Lower leg skin (tissue), 4 donors: Measurements from ENCODE around the gene SLC6A3. TPM values are rescaled to one million over a fixed set of nuclear protein-coding genes. Genes with fewer than 3 reads are reported as not detected.

Experiments used
- DNase-seq, 2 donors: peaks; one replicate each; pipeline ENCODE4 v3.0.0-alpha.2; 2019; ENCODE audit warnings: low spot score in 2 of 2
- H3K4me3 ChIP-seq: fragments of 200-600 bp; sonication (generic); 2 replicates; pipeline ENCODE4 v1.5.1; 2017; ENCODE audit warnings: mild to moderate bottlenecking, low read depth; ENCODE audit not compliant: poor library complexity, severe bottlenecking
- POLR2A ChIP-seq, 2 donors: fragments of 450-650 bp; IDR thresholded peaks; one replicate each; pipeline ENCODE4 v1.6.1; 2016 to 2017; ENCODE audit warnings: antibody characterized with exemption in 2 of 2, mild to moderate bottlenecking in 1 of 2, moderate library complexity in 1 of 2
- WGBS, 2 donors: methylation state at CpG; one replicate each; pipeline ENCODE4 v1.1.5; 2018; 5-methylcytosine and 5-hydroxymethylcytosine counted together
- intact Hi-C: fragments of 100-400 bp; cut with DNase I; formaldehyde crosslinking; loops from one replicate; pipeline ENCODE4 v1.15.0; 2023; ENCODE audit warnings: low total_unique reads
- total RNA-seq, 4 donors: library from RNA; depleted of rRNA; stranded (reverse); fragments of >200 nt; gene quantifications; one replicate each; pipeline ENCODE4 v1.1.0, GENCODE V29; 2016
- TF ChIP-seq, protein P1 (sequence below), 3 donors: fragments of 450-650 bp; IDR thresholded peaks; one replicate each; pipeline ENCODE4 v1.5.1; 2016; ENCODE audit warnings: antibody characterized with exemption in 3 of 3, mild to moderate bottlenecking in 3 of 3, moderate library complexity in 2 of 3

Gene SLC6A3
- total RNA-seq, 4 donors from 2014 or later, result not detected

DNA sequence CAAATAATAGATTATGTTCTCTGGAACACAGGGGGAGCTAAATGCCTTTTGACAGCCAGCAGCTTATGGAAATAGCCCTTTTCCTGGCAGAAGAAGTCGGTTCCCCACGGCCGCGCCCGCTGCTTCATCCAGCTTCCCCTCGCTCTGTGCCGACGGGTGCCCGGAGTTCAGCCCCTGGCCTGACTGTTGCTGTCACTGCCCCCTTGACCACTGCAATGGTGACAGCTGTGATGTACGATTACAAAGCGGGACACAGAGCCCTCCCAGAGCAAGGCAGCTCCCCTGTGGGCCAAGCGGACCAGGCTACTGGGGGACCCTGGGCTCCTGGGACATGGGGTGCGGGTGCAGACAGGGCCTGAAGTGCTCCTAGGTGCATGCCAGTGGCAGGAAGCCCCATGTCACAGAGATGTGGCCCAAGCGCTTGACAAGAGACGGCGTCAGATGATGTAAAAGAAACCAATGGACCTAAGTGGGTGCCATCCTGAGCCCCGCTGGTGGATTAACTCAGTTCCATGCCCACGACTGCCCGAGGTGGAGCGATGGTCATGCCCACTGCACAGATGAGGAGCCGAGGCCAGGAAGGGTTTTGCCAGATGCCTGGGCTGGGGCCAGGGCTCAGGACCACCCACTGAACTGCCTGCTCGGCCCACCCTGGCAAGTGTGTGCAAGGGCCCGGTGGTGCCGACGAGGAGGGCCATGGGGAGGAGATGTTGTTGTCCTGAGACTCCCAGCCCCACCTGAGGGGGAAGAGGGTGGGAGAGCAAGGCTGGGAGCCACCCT lies 87.1 kb downstream of the SLC6A3 start:
- intact Hi-C loops, result no loop called here
- 86 to 88% methylated on average over 25 of the region's 25 CpGs for WGBS, 2 donors
- no peak overlapping the region for H3K4me3 ChIP-seq
- DNase-seq, result no peak
- no peak for TF ChIP-seq POLR2A (IDR thresholded peaks at IDR 0.05)
- TF ChIP-seq, protein P1, sequence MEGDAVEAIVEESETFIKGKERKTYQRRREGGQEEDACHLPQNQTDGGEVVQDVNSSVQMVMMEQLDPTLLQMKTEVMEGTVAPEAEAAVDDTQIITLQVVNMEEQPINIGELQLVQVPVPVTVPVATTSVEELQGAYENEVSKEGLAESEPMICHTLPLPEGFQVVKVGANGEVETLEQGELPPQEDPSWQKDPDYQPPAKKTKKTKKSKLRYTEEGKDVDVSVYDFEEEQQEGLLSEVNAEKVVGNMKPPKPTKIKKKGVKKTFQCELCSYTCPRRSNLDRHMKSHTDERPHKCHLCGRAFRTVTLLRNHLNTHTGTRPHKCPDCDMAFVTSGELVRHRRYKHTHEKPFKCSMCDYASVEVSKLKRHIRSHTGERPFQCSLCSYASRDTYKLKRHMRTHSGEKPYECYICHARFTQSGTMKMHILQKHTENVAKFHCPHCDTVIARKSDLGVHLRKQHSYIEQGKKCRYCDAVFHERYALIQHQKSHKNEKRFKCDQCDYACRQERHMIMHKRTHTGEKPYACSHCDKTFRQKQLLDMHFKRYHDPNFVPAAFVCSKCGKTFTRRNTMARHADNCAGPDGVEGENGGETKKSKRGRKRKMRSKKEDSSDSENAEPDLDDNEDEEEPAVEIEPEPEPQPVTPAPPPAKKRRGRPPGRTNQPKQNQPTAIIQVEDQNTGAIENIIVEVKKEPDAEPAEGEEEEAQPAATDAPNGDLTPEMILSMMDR (IDR thresholded peaks at IDR 0.05), result no peak

DNA sequence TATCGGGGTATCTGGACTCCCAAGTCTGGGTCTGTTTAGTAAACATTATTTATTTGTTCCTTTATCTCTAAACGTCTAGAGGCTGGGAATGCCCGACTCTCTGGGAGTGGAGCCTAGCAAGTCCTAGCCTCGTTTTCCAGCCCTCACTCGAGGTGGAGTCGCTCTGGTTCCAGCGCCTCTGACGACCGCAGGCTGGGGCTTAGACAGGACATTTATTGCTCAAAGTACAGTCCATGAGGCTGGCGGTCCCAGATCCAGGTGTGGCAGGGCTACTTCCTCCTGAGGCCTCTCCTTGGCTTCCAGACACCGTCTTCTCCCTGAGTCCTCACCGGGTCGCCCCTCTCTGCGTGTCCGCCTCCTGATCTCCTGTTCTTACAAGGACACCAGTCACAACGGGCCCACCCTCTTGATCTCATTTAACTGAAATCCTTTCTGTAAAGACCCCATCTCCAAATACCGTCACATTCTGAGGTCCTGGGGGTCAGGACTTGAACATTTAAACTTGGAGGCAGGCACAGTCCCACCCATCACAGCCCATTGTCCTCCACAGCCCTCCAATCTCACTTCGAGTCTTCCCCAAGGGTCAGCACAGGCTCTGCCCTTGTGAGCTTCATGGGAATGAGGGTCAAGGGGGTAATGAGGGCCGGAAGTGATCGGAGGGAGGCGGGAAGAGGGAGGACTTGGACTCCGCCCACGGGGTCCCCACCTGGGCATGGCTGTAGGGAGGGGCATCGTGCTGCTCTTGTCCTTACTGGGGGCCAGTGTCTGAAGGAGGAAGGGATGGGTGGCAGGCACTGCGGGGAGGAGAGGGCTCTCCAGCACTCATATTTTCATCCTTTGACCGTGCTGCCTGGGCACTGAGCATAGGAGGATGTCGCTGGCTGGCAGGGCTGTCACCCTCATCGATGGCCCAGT lies 88.1 kb downstream of the SLC6A3 start:
- intact Hi-C loops, result no loop called here
- TF ChIP-seq, protein P1 (IDR thresholded peaks at IDR 0.05), result no peak
- TF ChIP-seq POLR2A (IDR thresholded peaks at IDR 0.05), result no peak
- WGBS, 2 donors, result 65% methylated on average over 26 to 28 of the region's 28 CpGs
- no peak overlapping the region for H3K4me3 ChIP-seq
- no peak for DNase-seq

DNA sequence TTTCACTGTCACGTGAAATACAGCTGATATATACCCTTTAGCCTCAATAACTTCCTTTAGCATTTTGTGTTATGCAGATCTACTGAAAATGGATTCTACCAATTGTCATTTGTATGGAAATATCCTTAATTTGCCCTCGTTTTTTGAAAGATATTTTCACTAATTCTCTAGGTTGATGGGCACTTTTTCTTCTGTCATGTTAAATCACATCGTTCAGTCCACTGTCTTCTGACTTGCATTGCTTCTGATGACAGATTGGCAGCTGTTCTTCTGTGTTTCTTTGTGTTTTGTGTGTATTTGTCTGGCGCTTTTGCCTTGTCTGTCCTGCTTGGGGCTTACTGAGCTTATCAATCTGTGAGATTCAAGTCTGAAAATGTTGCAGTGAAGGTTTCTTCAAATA lies 90.7 kb downstream of the SLC6A3 start:
- WGBS, 2 donors, result 44 to 51% methylated on average over 4 of the region's 4 CpGs
- no peak overlapping the region for H3K4me3 ChIP-seq
- TF ChIP-seq POLR2A (IDR thresholded peaks at IDR 0.05), result no peak
- TF ChIP-seq, protein P1 (IDR thresholded peaks at IDR 0.05), result no peak
- intact Hi-C loops, result no loop called here
- DNase-seq, result no peak

DNA sequence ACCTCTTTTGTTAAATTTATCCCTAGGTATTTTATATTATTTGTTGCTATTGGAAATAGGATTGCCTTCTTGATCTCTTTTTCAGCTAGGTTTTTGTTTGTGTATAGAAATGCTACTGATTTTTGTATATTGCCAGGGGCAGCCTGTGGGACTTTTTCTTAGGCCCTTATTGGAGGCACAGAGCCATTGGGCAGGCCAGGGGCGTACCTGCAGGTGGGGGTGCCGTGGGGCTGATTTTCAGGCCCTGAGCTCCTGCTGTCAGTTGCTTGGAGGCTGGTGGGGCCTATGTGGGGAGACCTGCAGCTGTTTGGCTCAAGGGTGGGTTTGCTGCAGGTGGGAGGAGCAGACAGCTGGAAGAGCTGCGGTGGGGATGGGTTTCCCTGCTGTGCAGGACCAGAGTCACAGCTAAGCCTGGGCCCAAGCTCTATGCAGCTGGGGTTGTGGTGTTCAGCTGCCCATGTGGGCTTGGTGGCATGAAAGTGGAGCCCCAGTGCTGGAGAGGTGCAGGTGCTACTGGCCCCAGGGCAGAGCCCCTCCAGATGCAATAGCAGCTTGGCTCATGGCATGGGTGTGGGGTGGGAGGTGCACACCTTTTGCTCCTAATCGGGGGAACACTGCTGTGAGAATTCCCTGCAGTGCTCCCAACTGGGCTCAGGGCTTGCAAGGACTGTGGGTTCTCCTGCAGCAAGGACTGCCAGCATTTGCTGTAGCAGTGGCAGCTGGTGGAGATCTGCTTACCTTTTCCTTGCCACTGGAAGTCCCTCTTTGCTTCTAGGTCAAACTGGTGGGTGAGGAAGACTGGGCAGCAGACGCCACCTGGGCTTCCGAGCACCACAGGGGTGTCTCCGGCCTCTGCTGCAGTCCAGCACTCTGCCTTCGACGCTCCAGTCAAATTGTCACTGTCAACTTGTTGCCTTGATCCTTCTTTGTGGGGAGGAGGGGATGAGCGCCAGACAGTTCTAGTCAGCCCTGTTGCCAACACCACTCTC lies 92.7 kb downstream of the SLC6A3 start:
- intact Hi-C loops, result no loop called here
- no peak overlapping the region for H3K4me3 ChIP-seq
- no peak for TF ChIP-seq POLR2A (IDR thresholded peaks at IDR 0.05)
- TF ChIP-seq, protein P1 (IDR thresholded peaks at IDR 0.05), result no peak
- no peak for DNase-seq
- 79 to 81% methylated on average over 9 to 10 of the region's 10 CpGs for WGBS, 2 donors

DNA sequence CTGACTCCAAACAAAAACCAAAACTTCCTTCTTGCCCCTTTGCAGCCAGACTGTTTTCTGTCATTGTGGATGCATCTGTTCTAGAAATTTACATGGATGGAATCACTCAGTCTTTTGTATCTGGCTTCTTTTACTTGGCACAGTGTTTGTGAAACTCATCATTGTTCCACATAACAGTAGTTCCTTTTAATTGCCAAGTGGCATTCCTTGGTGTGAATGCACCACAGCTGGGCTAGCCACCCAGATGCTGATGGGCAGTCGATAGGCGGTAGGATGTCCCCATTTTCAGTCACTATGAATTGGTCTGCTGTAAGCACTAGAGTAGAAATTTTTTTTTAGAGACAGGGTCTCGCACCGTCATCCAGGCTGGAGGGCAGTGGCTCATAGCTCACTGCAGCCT lies 94.1 kb downstream of the SLC6A3 start:
- intact Hi-C loops, result no loop called here
- no peak for TF ChIP-seq POLR2A (IDR thresholded peaks at IDR 0.05)
- TF ChIP-seq, protein P1 (IDR thresholded peaks at IDR 0.05), result no peak
- H3K4me3 ChIP-seq, result no peak overlapping the region
- WGBS, 2 donors, result 76 to 96% methylated on average over 4 of the region's 4 CpGs
- DNase-seq, result no peak
